ENCODE measurements around the gene TLCD2.

Gene TLCD2, protein sequence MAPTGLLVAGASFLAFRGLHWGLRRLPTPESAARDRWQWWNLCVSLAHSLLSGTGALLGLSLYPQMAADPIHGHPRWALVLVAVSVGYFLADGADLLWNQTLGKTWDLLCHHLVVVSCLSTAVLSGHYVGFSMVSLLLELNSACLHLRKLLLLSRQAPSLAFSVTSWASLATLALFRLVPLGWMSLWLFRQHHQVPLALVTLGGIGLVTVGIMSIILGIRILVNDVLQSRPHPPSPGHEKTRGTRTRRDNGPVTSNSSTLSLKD

GRCh38 chr17:1709971-1710806, at the start of gene TLCD2:
TSS of gene TLCD2 (minus strand) at chr17:1710377. CDS start at chr17:1710242, 135 bp downstream.
- CTCF ChIA-PET: no interaction called here
- POLR2A ChIA-PET: interaction anchor here (0.5 kb wide), 1 partner anchor 465 kb away, joined by 6 read pairs; no protein-coding TSS in a partner anchor
- no peak for TF ChIP-seq CTCF (IDR thresholded peaks at IDR 0.05; ENCODE audit: control extremely low read depth, extremely low read depth, low read depth, missing control alignments)

DNA sequence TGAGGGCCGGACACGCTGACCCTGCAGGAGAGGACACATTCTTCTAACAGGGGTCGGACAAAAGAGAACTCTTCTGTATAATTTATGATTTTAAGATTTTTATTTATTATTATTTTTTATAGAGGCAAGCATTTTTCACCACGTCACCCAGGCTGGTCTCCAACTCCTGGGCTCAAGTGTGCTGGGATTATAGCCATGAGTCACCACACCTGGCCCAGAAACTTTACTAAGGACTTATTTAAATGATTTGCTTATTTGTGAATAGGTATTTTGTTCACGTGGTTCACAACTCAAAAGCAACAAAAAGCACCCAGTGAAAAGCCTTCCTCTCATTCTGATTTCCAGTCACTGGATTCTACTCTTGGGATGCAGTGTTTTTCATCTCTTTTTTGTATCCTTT, 49.4 kb upstream of the TLCD2 start:
- no peak for DNase-seq (ENCODE audit: extremely low spot score)
- ChIA-PET CTCF (no interaction called here), POLR2A (no interaction called here)
- TF ChIP-seq CTCF (IDR thresholded peaks at IDR 0.05; ENCODE audit: control extremely low read depth, extremely low read depth, low read depth, missing control alignments): no peak

More at GRCh38 chr17:1709971-1710806, at the start of gene TLCD2:
- no peak for DNase-seq (ENCODE audit: extremely low spot score)

GRCh38 chr17:1758807-1759206, 48.6 kb upstream of the TLCD2 start:
- CTCF ChIA-PET: no interaction called here
- POLR2A ChIA-PET: no interaction called here
- DNase-seq (ENCODE audit: extremely low spot score): no peak
- no peak for TF ChIP-seq CTCF (IDR thresholded peaks at IDR 0.05; ENCODE audit: control extremely low read depth, extremely low read depth, low read depth, missing control alignments)

- CTCF ChIA-PET: interaction anchor here (1.4 to 1.6 kb wide), 2 partner anchors 14 to 36 kb away, joined by 3 to 4 read pairs; no protein-coding TSS in a partner anchor
Observed at GRCh38 chr17:1755827-1756262, 45.7 kb upstream of the TLCD2 start.

GRCh38 chr17:1755252-1755826, 45.2 kb upstream of the TLCD2 start:
- POLR2A ChIA-PET: interaction anchor here (0.7 kb wide), 1 partner anchor 19 kb away, joined by 3 read pairs; no protein-coding TSS in a partner anchor
- no peak for TF ChIP-seq CTCF (IDR thresholded peaks at IDR 0.05; ENCODE audit: control extremely low read depth, extremely low read depth, low read depth, missing control alignments)
- DNase-seq (ENCODE audit: extremely low spot score): no peak
- CTCF ChIA-PET: interaction anchor here (1.4 to 1.6 kb wide), 2 partner anchors 15 to 36 kb away, joined by 3 to 4 read pairs; no protein-coding TSS in a partner anchor

More at GRCh38 chr17:1755827-1756262, 45.7 kb upstream of the TLCD2 start:
- no peak for DNase-seq (ENCODE audit: extremely low spot score)
- TF ChIP-seq CTCF (IDR thresholded peaks at IDR 0.05; ENCODE audit: control extremely low read depth, extremely low read depth, low read depth, missing control alignments): no peak
- POLR2A ChIA-PET: no interaction called here
